ENCODE results near the gene CACHD1.

Gene CACHD1

GRCh38 chr1:64484651-64485050, 14.7 kb downstream of the CACHD1 start:
- TF ChIP-seq CTCF (IDR thresholded peaks at IDR 0.05; ENCODE audit: insufficient read depth, low read depth, low read length, missing control alignments) = no peak
- H3K4me3 ChIP-seq (ENCODE audit: low read depth, low read length) = no peak overlapping the region
- no peak for DNase-seq (ENCODE audit: low read depth)

GRCh38 chr1:64486193-64486592, 16.3 kb downstream of the CACHD1 start:
- no peak for TF ChIP-seq CTCF (IDR thresholded peaks at IDR 0.05; ENCODE audit: insufficient read depth, low read depth, low read length, missing control alignments)
- H3K4me3 ChIP-seq (ENCODE audit: low read depth, low read length) = no peak overlapping the region
- no peak for DNase-seq (ENCODE audit: low read depth)

- no peak overlapping the region for H3K4me3 ChIP-seq (ENCODE audit: low read depth, low read length)
- no peak for DNase-seq (ENCODE audit: low read depth)
- TF ChIP-seq CTCF (IDR thresholded peaks at IDR 0.05; ENCODE audit: insufficient read depth, low read depth, low read length, missing control alignments) = no peak
These were observed 17.1 kb downstream of the CACHD1 start for GRCh38 chr1:64487061-64487460.

- no peak for TF ChIP-seq CTCF (IDR thresholded peaks at IDR 0.05; ENCODE audit: insufficient read depth, low read depth, low read length, missing control alignments)
- DNase-seq (ENCODE audit: low read depth) = no peak
- H3K4me3 ChIP-seq (ENCODE audit: low read depth, low read length) = no peak overlapping the region
These were observed 18.9 kb downstream of the CACHD1 start for GRCh38 chr1:64488862-64489261.

GRCh38 chr1:64489707-64490106, 19.8 kb downstream of the CACHD1 start:
- TF ChIP-seq CTCF (IDR thresholded peaks at IDR 0.05; ENCODE audit: insufficient read depth, low read depth, low read length, missing control alignments) = no peak
- no peak for DNase-seq (ENCODE audit: low read depth)
- H3K4me3 ChIP-seq (ENCODE audit: low read depth, low read length) = no peak overlapping the region

GRCh38 chr1:64490213-64490818, 20.4 kb downstream of the CACHD1 start:
- no peak overlapping the region for H3K4me3 ChIP-seq (ENCODE audit: low read depth, low read length)
- no peak for TF ChIP-seq CTCF (IDR thresholded peaks at IDR 0.05; ENCODE audit: insufficient read depth, low read depth, low read length, missing control alignments)
- DNase-seq (ENCODE audit: low read depth) = no peak

GRCh38 chr1:64492424-64492823, 22.5 kb downstream of the CACHD1 start:
- no peak for TF ChIP-seq CTCF (IDR thresholded peaks at IDR 0.05; ENCODE audit: insufficient read depth, low read depth, low read length, missing control alignments)
- DNase-seq (ENCODE audit: low read depth) = no peak
- no peak overlapping the region for H3K4me3 ChIP-seq (ENCODE audit: low read depth, low read length)

All from GM12865 (cell line).